Fibroblast of the aortic adventitia (primary cell): ENCODE data around the gene PIK3C2G. TPM values are rescaled to one million over a fixed set of nuclear protein-coding genes. Genes with fewer than 3 reads are reported as not detected.

Experiments
- DNase-seq: peaks from one replicate; pipeline ENCODE4 v3.0.0-alpha.2; 2010; ENCODE audit warnings: low read depth
- H3K4me3 ChIP-seq: 2 replicates; pipeline ENCODE4 v1.5.1; 2011; ENCODE audit warnings: low read depth, mild to moderate bottlenecking, control low read depth, low read length, moderate library complexity
- CTCF ChIP-seq: IDR thresholded peaks from 2 replicates; pipeline ENCODE4 v1.5.1; 2011; ENCODE audit warnings: mild to moderate bottlenecking, low read length, control low read depth, inconsistent platforms; ENCODE audit not compliant: insufficient read depth
- total RNA-seq: library from RNA; depleted of rRNA; stranded (reverse); fragments of >200 nt; gene quantifications from 2 replicates; pipeline ENCODE4 v1.2.3, GENCODE V29; 2012; ENCODE audit warnings: low replicate concordance

Gene PIK3C2G
- total RNA-seq, 1 donor = 0.09 TPM

- no peak overlapping the region for H3K4me3 ChIP-seq
- no peak for DNase-seq
- no peak for TF ChIP-seq CTCF
Observed at GRCh38 chr12:18429366-18429765, 168.0 kb downstream of the PIK3C2G start.

- TF ChIP-seq CTCF = peak; percentile 95
- no peak overlapping the region for H3K4me3 ChIP-seq
- peak; percentile 82 for DNase-seq
Observed at GRCh38 chr12:18430425-18431048, 169.2 kb downstream of the PIK3C2G start.

GRCh38 chr12:18431771-18432170 is 170.5 kb downstream of the PIK3C2G start:
- DNase-seq = no peak
- TF ChIP-seq CTCF = no peak
- no peak overlapping the region for H3K4me3 ChIP-seq

GRCh38 chr12:18432206-18432605 is 170.9 kb downstream of the PIK3C2G start:
- DNase-seq = no peak
- no peak for TF ChIP-seq CTCF
- H3K4me3 ChIP-seq = no peak overlapping the region

GRCh38 chr12:18436170-18436569 is 174.9 kb downstream of the PIK3C2G start:
- TF ChIP-seq CTCF = no peak
- peak; percentile 28 for DNase-seq
- no peak overlapping the region for H3K4me3 ChIP-seq

GRCh38 chr12:18439541-18439940 is 178.2 kb downstream of the PIK3C2G start:
- H3K4me3 ChIP-seq = no peak overlapping the region
- peak; percentile 55 for DNase-seq
- TF ChIP-seq CTCF = no peak
